K562 (cell line): Measurements from ENCODE around the gene DCUN1D3. TPM values are rescaled to one million over a fixed set of nuclear protein-coding genes. Genes with fewer than 3 reads are reported as not detected.

Experiments
- ATAC-seq: fragments of 200-7000 bp; cut with Tn5 transposase; 3 replicates; pipeline ENCODE4 v1.9.1; 2020; ENCODE audit warnings: moderate library complexity
- BruUV-seq: library from RNA; stranded (reverse); fragments of 400-500 nt; replicated peaks from 2 replicates; lab custom pipeline; 2021; lab: Mats Ljungman, UMichigan
- CTCF ChIA-PET: fragments of 300-600 bp; formaldehyde crosslinking; extraction: SDS; loops from one replicate; lab custom pipeline; 2021; ENCODE audit warnings: low intra/inter-chr PET ratio; lab: Yijun Ruan, JAX
- POLR2A ChIA-PET: fragments of 300-600, 350-650 bp; sonication (Branson Sonifier 250); formaldehyde crosslinking; extraction: SDS; loops from one replicate; lab custom pipeline; 2021; ENCODE audit warnings: antibody characterized with exemption, inconsistent platforms; lab: Yijun Ruan, JAX
- DNase-seq, 4 experiments: peaks; one replicate each; pipeline versions ENCODE4 v3.0.0 to v3.0.0-alpha.2; 2011 to 2018; ENCODE audit warnings: low spot score in 3 of 4, mixed read lengths in 3 of 4; ENCODE audit errors: extremely low read depth in 1 of 4
- FAIRE-seq: peaks from 2 replicates; lab custom pipeline; 2011; peaks lifted over from hg19 to GRCh38; lab: Jason Lieb, UNC
- H2AFZ ChIP-seq: 2 replicates; pipeline ENCODE4 v1.6.0; 2011; ENCODE audit warnings: low read depth, low read length, control low read depth, inconsistent platforms
- H3K27ac ChIP-seq: fragments of 200-600 bp; 3 replicates; pipeline ENCODE4 v1.8.0; 2011; ENCODE audit warnings: low read depth, mild to moderate bottlenecking, control low read depth, inconsistent platforms, low read length, moderate library complexity, mixed read lengths; ENCODE audit errors: extremely low read depth
- H3K27me3 ChIP-seq, 2 experiments: fragments of 300-600 bp in 1 of 2; 2 replicates in 1 of 2; 3 replicates in 1 of 2; pipeline versions ENCODE4 v1.6.0 to v1.8.0; 2011; ENCODE audit warnings: inconsistent platforms in 2 of 2, low read length in 2 of 2, mild to moderate bottlenecking in 1 of 2, mixed read lengths in 1 of 2, moderate library complexity in 1 of 2; ENCODE audit not compliant: control insufficient read depth in 2 of 2, insufficient read depth in 2 of 2
- H3K36me3 ChIP-seq: fragments of 300-600 bp; 3 replicates; pipeline ENCODE4 v1.8.0; 2011; ENCODE audit warnings: mild to moderate bottlenecking, low read length, inconsistent platforms; ENCODE audit not compliant: control insufficient read depth, insufficient read depth
- H3K4me1 ChIP-seq, 2 experiments: fragments of 200-600 bp in 1 of 2; replicated peaks in 1 of 2; 2 replicates in 1 of 2; 3 replicates in 1 of 2; pipeline versions ENCODE4 v1.5.1 to v1.8.0; 2011; ENCODE audit warnings: inconsistent platforms in 2 of 2, low read length in 2 of 2, mild to moderate bottlenecking in 1 of 2, mixed read lengths in 1 of 2, moderate library complexity in 1 of 2; ENCODE audit not compliant: control insufficient read depth in 2 of 2, insufficient read depth in 2 of 2
- H3K4me2 ChIP-seq: 2 replicates; pipeline ENCODE4 v1.6.1; 2011; ENCODE audit warnings: low read length, control low read depth, inconsistent platforms, mixed read lengths; ENCODE audit not compliant: insufficient read depth
- H3K4me3 ChIP-seq: fragments of 200-600 bp; sonication (generic), shearing (Covaris generic); 2 replicates; pipeline ENCODE4 v1.5.1; 2016; ENCODE audit warnings: control low read depth, inconsistent platforms
- H3K79me2 ChIP-seq: fragments of 200-600 bp; 3 replicates; pipeline ENCODE4 v1.8.0; 2011; ENCODE audit warnings: low read length, inconsistent platforms; ENCODE audit not compliant: control insufficient read depth, insufficient read depth
- H3K9ac ChIP-seq, 2 experiments: 2 replicates each; pipeline versions ENCODE4 v1.6.0 to v1.6.1; 2011; ENCODE audit warnings: low read depth in 2 of 2, low read length in 2 of 2, control low read depth in 1 of 2, inconsistent platforms in 1 of 2, mild to moderate bottlenecking in 1 of 2, mixed read lengths in 1 of 2; ENCODE audit not compliant: insufficient read depth in 1 of 2
- H3K9me1 ChIP-seq: one replicate; pipeline ENCODE4 v1.6.0; 2011; ENCODE audit warnings: inconsistent platforms, mild to moderate bottlenecking, low read length, moderate library complexity; ENCODE audit not compliant: control insufficient read depth, insufficient read depth
- H3K9me3 ChIP-seq: replicated peaks from 2 replicates; pipeline ENCODE4 v1.5.1; 2011; ENCODE audit warnings: low read depth, low read length, inconsistent platforms; ENCODE audit not compliant: control insufficient read depth, insufficient read depth
- H4K20me1 ChIP-seq: replicated peaks from 2 replicates; pipeline ENCODE4 v1.6.1; 2011; ENCODE audit warnings: low read length, inconsistent platforms, mixed read lengths; ENCODE audit not compliant: control insufficient read depth, insufficient read depth
- ASH1L ChIP-seq: fragments of 450-650 bp; IDR thresholded peaks from 2 replicates; pipeline ENCODE4 v1.6.1; 2018; ENCODE audit warnings: borderline replicate concordance, mild to moderate bottlenecking, low read depth; ENCODE audit not compliant: partially characterized antibody
- MXD1 ChIP-seq: fragments of 250-450 bp; sonication (Bioruptor Pico); IDR thresholded peaks from 2 replicates; pipeline ENCODE4 v1.8.0; 2021; ENCODE audit warnings: borderline replicate concordance, mild to moderate bottlenecking, moderate library complexity; ENCODE audit not compliant: poor library complexity, severe bottlenecking
- SREBF1 ChIP-seq: fragments of 150-350 bp; IDR thresholded peaks from 2 replicates; pipeline ENCODE4 v1.6.1; 2014; ENCODE audit warnings: antibody characterized with exemption, low read depth, low read length, borderline replicate concordance
- STAT5A ChIP-seq: IDR thresholded peaks from 2 replicates; pipeline ENCODE4 v1.6.1; 2012; ENCODE audit warnings: low read length, inconsistent platforms, borderline replicate concordance
- WGBS: fragments of 100-300 bp; shearing (Covaris generic); methylation state at CpG from one replicate; pipeline ENCODE4 v1.1.6; 2016; ENCODE audit warnings: low coverage, mixed read lengths; ENCODE audit not compliant: insufficient coverage; ENCODE audit errors: missing lambda C conversion rate; 5-methylcytosine and 5-hydroxymethylcytosine counted together
- in situ Hi-C: fragments of 300-500 bp; cut with MboI; formaldehyde crosslinking; loops from 4 replicates; pipeline ENCODE4 v1.15.0; 2018; ENCODE audit warnings: inconsistent platforms, mixed read lengths
- intact Hi-C: fragments of 100-400 bp; cut with micrococcal nuclease; formaldehyde crosslinking; loops from 2 replicates; pipeline ENCODE4 v1.14.2; 2022
- polyA plus RNA-seq, 8 experiments: library from polyadenylated mRNA; depleted of rRNA in 4 of 8; stranded (reverse) in 5 of 8; unstranded in 3 of 8; fragments of >200 nt; fragmentation: Nextera tagmentation in 2 of 8; fragmentation: Illumina TruSeq in 1 of 8; extraction: Ambion mirVana in 2 of 8; extraction: Trizol in 1 of 8; gene quantifications; 2 replicates each; pipeline versions ENCODE4 v1.2.1 to v1.2.3, GENCODE V29; 2011 to 2014; ENCODE audit warnings: inconsistent platforms in 1 of 8, missing spikeins in 1 of 8
- total RNA-seq, 7 experiments: library from RNA; depleted of rRNA in 6 of 7; stranded (reverse); fragments of >200 nt in 6 of 7; fragmentation: Illumina TruSeq in 2 of 7; extraction: Trizol in 2 of 7; gene quantifications; 2 replicates each; pipeline versions ENCODE4 v1.2.1 to v1.2.3, GENCODE V29; 2011 to 2021; ENCODE audit warnings: low replicate concordance in 1 of 7
- TF ChIP-seq, protein P1 (sequence below), 3 experiments: IDR thresholded peaks in 2 of 3; conservative IDR thresholded peaks in 1 of 3; 2 replicates each; pipeline ENCODE4 v1.5.1; 2011 to 2012; ENCODE audit warnings: low read length in 3 of 3, mild to moderate bottlenecking in 3 of 3, control low read depth in 2 of 3, improper control_type of control experiment in 1 of 3, inconsistent platforms in 1 of 3, low read depth in 1 of 3, mixed read lengths in 1 of 3, moderate library complexity in 1 of 3; ENCODE audit not compliant: insufficient read depth in 2 of 3

Gene DCUN1D3
- total and polyA plus RNA-seq, 9 of the 15 experiments (the other 6 are each of a cell fraction or from before 2014, with no cell fraction given): 1.0 to 4.7 (median 2.2) TPM

DNA sequence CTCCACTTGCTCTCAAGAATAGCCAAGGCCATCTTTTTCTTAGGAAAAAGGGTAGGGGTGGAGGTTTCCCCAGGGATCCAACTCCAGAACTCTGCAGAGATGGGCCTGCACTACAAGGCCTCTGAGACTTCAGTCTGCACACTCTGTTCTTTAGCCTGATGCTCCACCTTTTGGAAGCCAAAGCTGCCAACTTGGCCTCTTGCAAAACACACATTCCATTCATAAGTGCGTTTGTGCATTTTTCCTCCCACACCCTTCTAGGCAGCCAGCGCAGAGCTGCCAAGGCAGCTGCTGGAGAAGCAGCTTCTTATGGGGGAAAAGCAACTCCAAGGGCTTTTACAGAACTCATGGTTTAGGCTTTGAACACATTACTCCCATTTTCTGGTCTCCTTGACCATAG, 48.6 kb downstream of the DCUN1D3 start:
- Histone ChIP-seq H3K27me3 (no peaks in the 10 kb centered on the region), H2AFZ (no peak overlapping the region), H3K4me2 (no peak overlapping the region), H3K36me3 (peaks cover 21% of the 10 kb centered on the region; the same call in 2 of the 3 replicates), H3K79me2 (no peaks in the 10 kb centered on the region), H3K4me3 (no peak overlapping the region), H4K20me1 (no peaks in the 10 kb centered on the region), H3K9me3 (no peaks in the 10 kb centered on the region), H3K9me1 (no peaks in the 10 kb centered on the region), H3K27ac (no peak overlapping the region), H3K4me1 (no peaks in the 10 kb centered on the region; a peak in 1 of 5 replicates)
- no TSS peak for BruUV-seq
- CTCF ChIA-PET: interaction anchor here (1.1 kb wide), 1 partner anchor 96 kb away, joined by 3 read pairs; no protein-coding TSS in a partner anchor
- in situ Hi-C loops: loop anchor here (5.0 kb wide), 1 partner anchor 236 kb away; no protein-coding TSS in a partner anchor
- 76% methylated on average over 2 of the region's 2 CpGs for WGBS
- DNase-seq (no peak), FAIRE-seq (no peak)
- POLR2A ChIA-PET: interaction anchor here (1.2 kb wide), 1 partner anchor 26 kb away, joined by 3 read pairs; no protein-coding TSS in a partner anchor
- intact Hi-C loops: loop anchor here (2.0 to 10.0 kb wide), 4 partner anchors 51 to 453 kb away; partner anchors contain the start of genes DCUN1D3 and LYRM1
- TF ChIP-seq SREBF1 (no peak), MXD1 (no peak), ASH1L (no peak), STAT5A (no peak)
- TF ChIP-seq, protein P1, sequence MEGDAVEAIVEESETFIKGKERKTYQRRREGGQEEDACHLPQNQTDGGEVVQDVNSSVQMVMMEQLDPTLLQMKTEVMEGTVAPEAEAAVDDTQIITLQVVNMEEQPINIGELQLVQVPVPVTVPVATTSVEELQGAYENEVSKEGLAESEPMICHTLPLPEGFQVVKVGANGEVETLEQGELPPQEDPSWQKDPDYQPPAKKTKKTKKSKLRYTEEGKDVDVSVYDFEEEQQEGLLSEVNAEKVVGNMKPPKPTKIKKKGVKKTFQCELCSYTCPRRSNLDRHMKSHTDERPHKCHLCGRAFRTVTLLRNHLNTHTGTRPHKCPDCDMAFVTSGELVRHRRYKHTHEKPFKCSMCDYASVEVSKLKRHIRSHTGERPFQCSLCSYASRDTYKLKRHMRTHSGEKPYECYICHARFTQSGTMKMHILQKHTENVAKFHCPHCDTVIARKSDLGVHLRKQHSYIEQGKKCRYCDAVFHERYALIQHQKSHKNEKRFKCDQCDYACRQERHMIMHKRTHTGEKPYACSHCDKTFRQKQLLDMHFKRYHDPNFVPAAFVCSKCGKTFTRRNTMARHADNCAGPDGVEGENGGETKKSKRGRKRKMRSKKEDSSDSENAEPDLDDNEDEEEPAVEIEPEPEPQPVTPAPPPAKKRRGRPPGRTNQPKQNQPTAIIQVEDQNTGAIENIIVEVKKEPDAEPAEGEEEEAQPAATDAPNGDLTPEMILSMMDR (IDR thresholded peaks at IDR 0.05 in 2 of 3, conservative IDR thresholded peaks at IDR 0.05 in 1 of 3; ENCODE audit: insufficient read depth in 2 of 3, low read depth in 1 of 3, low read length in 3 of 3): 0 out of 6 replicates have a peak, but pooled peaks of 1 of the 3 experiments have one; percentile 4
- TF ChIP-seq, all 486 proteins: peak for 1
- ATAC-seq: no peak
- H3K9ac ChIP-seq: no peak overlapping the region
